Type B pancreatic cell (in vitro differentiated cells): ENCODE results near the gene TSC1. TPM values are rescaled to one million over a fixed set of nuclear protein-coding genes. Genes with fewer than 3 reads are reported as not detected.

Experiments
- DNase-seq: peaks from one replicate; pipeline ENCODE4 v3.0.0; 2021; ENCODE audit warnings: mixed read lengths; ENCODE audit not compliant: unreplicated experiment; ENCODE audit errors: extremely low spot score
- H3K27ac Mint-ChIP-seq: 2 replicates; pipeline ENCODE4 v1.8.0; 2021; ENCODE audit warnings: mild to moderate bottlenecking, mixed read lengths
- H3K27me3 Mint-ChIP-seq: 2 replicates; pipeline ENCODE4 v1.8.0; 2021; ENCODE audit warnings: mixed read lengths
- H3K36me3 Mint-ChIP-seq: 2 replicates; pipeline ENCODE4 v1.8.0; 2021; ENCODE audit warnings: mixed read lengths
- H3K4me1 Mint-ChIP-seq: one replicate; pipeline ENCODE4 v1.8.0; 2021; ENCODE audit warnings: mixed read lengths; ENCODE audit not compliant: unreplicated experiment
- H3K4me3 Mint-ChIP-seq: 2 replicates; pipeline ENCODE4 v1.8.0; 2021; ENCODE audit warnings: mild to moderate bottlenecking, mixed read lengths
- H3K9me3 Mint-ChIP-seq: 2 replicates; pipeline ENCODE4 v1.8.0; 2021; ENCODE audit warnings: mixed read lengths
- total RNA-seq: library from RNA; stranded (reverse); gene quantifications from 2 replicates; pipeline ENCODE4 v1.2.1, GENCODE V29; 2021; ENCODE audit warnings: low replicate concordance
- TF ChIP-seq, protein P1 (sequence below): fragments of 200-600 bp; sonication (generic); conservative IDR thresholded peaks from 2 replicates; pipeline ENCODE4 v1.5.0; 2021; ENCODE audit warnings: antibody characterized with exemption, mild to moderate bottlenecking

Gene TSC1
- total RNA-seq, 1 donor from 2014 or later: 58.9 TPM

DNA sequence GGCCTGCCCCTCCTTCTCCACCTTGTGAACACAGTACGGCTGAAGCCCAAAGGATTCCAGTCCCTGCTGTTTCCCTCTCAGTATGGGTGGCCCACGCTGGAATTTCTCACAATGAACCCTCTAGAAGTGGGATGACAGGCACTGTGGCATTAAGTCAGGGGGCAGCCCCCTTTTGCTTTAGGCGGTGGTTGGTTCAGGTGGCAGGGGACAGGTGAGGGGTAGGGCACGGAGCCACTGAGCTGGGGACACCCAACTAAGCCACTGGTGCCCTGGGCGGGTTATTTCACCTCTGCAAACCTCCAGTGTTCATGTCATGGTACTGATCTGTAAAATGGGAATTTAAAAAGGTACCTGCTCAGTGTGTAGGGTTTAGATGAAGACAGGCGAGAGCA, 58.1 kb downstream of the TSC1 start:
- no peaks in the 10 kb centered on the region for H3K36me3 Mint-ChIP-seq
- H3K9me3 Mint-ChIP-seq: no peaks in the 10 kb centered on the region
- H3K27ac Mint-ChIP-seq: no peak overlapping the region
- H3K4me3 Mint-ChIP-seq: no peak overlapping the region
- H3K4me1 Mint-ChIP-seq: no peaks in the 10 kb centered on the region
- TF ChIP-seq, protein P1, sequence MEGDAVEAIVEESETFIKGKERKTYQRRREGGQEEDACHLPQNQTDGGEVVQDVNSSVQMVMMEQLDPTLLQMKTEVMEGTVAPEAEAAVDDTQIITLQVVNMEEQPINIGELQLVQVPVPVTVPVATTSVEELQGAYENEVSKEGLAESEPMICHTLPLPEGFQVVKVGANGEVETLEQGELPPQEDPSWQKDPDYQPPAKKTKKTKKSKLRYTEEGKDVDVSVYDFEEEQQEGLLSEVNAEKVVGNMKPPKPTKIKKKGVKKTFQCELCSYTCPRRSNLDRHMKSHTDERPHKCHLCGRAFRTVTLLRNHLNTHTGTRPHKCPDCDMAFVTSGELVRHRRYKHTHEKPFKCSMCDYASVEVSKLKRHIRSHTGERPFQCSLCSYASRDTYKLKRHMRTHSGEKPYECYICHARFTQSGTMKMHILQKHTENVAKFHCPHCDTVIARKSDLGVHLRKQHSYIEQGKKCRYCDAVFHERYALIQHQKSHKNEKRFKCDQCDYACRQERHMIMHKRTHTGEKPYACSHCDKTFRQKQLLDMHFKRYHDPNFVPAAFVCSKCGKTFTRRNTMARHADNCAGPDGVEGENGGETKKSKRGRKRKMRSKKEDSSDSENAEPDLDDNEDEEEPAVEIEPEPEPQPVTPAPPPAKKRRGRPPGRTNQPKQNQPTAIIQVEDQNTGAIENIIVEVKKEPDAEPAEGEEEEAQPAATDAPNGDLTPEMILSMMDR: no peak
- H3K27me3 Mint-ChIP-seq: no peaks in the 10 kb centered on the region
- DNase-seq: no peak

DNA sequence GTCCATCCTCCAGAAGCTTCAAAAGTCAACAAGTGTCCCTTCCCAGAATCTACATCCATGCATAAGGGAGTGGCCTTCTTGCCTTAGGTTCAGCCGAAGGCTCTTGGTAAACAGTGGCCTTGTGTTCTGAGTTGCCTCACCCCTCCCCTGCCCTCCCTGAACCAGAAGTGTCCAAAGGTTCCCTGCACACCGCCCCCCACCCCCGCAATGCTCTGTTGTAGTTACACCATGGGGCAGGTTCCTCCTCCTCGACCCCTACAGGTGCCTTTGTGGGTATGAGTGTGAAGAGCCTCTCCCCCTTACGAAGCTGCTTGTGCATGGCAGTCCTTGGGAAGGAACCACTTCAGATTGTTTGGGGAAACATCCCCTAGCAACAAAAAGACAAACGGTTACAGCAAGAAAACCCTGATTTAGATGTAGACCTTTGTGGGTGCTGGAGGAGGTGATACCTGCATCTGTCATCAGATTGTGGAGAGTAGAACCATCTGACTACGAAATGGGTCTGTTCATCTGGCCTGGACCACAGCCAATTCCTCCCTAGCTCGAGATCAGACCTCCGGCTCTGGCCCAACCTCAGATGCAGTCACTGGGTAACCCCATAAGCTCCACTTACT, 58.6 kb downstream of the TSC1 start:
- H3K27ac Mint-ChIP-seq: no peak overlapping the region
- H3K27me3 Mint-ChIP-seq: no peaks in the 10 kb centered on the region
- TF ChIP-seq, protein P1: no peak
- H3K36me3 Mint-ChIP-seq: no peaks in the 10 kb centered on the region
- H3K9me3 Mint-ChIP-seq: no peaks in the 10 kb centered on the region
- H3K4me1 Mint-ChIP-seq: no peaks in the 10 kb centered on the region
- H3K4me3 Mint-ChIP-seq: no peak overlapping the region
- DNase-seq: no peak

DNA sequence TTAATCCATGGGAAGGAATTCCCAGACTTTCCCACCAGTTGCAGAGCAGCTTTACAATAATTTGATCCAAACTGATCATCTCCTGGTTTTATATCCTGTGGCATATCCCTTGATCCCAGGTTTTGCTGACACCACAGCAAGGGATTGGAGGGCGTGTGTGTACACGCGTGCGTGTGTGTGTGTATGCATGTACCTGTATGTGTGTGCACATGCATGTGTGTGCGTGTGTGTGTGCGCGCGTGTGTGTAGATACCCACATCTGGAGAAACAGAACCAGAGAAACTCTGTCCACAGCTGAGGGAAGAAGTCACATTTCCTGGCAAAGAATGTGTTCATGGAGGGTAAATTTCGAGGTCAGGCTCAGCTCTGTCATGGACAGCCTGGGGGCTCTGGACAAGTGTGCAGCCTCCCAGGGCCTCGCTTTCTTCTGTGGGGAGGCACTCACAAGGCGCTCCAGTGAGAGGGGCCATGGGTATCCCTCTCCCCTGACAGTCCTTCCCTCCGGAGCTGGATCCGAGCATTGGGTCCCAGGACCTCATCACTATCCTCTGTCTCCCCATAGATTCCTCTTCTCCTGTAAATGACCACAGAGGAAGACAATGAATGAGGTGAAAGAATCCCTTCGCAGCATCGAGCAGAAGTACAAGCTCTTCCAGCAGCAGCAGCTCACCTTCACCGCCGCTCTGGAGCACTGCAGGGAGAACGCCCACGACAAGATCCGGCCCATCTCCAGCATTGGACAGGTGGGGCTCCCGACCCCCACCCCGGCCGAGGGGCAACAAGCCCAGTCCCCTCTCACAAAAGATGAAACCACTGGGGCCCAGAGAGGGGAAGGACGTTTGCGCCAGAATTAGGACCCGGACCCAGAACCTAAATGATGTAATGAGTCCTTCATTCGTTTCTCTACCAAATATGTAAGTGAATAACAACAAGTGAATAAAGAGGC, 60.8 kb downstream of the TSC1 start:
- no peaks in the 10 kb centered on the region for H3K9me3 Mint-ChIP-seq
- H3K4me3 Mint-ChIP-seq: no peak overlapping the region
- TF ChIP-seq, protein P1: no peak
- H3K27ac Mint-ChIP-seq: peak overlapping the region; percentile 37
- H3K27me3 Mint-ChIP-seq: no peaks in the 10 kb centered on the region
- H3K36me3 Mint-ChIP-seq: no peaks in the 10 kb centered on the region
- no peak for DNase-seq
- peaks cover 10% of the 10 kb centered on the region for H3K4me1 Mint-ChIP-seq

DNA sequence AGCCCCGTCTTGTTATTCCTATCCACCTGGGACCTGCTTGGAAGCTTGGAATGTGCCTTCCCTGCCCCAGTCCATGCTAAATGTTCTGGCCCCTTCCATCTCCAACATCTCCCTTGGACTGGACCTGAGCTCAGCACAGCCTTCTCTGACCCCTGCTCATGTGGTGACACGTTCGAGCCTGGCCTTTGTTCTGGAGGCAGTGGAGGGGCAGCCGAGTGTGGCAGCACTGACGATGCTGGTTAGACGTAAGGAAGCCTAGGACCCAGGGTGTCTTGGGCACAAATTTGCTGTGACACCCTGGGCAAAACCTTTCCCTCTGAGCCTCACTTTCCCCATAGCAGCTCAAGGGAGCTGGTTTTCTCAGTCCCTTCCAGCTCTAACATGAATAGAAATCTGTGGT, 61.8 kb downstream of the TSC1 start:
- H3K36me3 Mint-ChIP-seq: no peaks in the 10 kb centered on the region
- TF ChIP-seq, protein P1: no peak
- H3K9me3 Mint-ChIP-seq: no peaks in the 10 kb centered on the region
- peak overlapping the region; percentile 37 for H3K27ac Mint-ChIP-seq
- H3K4me1 Mint-ChIP-seq: peaks cover 10% of the 10 kb centered on the region
- DNase-seq: no peak
- H3K27me3 Mint-ChIP-seq: no peaks in the 10 kb centered on the region
- no peak overlapping the region for H3K4me3 Mint-ChIP-seq

DNA sequence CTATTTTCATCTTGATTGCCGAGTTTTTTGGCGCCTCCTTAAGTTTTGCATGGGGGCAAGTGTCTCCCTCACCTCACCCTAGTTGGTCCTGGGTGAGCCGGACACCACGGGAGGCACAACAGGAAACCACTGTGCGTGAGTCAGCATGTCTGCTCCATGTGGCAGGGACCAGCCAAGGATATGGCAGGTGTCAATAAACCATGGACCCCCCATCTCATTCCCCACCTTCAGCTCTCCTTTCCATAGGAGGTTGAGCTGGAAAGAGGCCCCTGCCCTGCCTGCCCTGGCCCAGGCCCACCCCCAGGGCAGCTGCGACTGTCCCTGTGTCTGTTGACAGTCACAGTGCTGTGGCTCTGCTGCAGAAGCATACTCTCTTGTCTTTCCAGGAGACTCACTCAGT, 62.6 kb downstream of the TSC1 start:
- H3K4me3 Mint-ChIP-seq: no peak overlapping the region
- H3K9me3 Mint-ChIP-seq: no peaks in the 10 kb centered on the region
- no peak for DNase-seq
- H3K4me1 Mint-ChIP-seq: peaks cover 10% of the 10 kb centered on the region
- TF ChIP-seq, protein P1: no peak
- no peak overlapping the region for H3K27ac Mint-ChIP-seq
- no peaks in the 10 kb centered on the region for H3K27me3 Mint-ChIP-seq
- H3K36me3 Mint-ChIP-seq: no peaks in the 10 kb centered on the region
